ENCODE data around the gene LEAP2. TPM values are rescaled to one million over a fixed set of nuclear protein-coding genes. Genes with fewer than 3 reads are reported as not detected.

The LEAP2 gene
- total RNA-seq, 1 experiment from 2014 or later: 1.4 TPM

DNA sequence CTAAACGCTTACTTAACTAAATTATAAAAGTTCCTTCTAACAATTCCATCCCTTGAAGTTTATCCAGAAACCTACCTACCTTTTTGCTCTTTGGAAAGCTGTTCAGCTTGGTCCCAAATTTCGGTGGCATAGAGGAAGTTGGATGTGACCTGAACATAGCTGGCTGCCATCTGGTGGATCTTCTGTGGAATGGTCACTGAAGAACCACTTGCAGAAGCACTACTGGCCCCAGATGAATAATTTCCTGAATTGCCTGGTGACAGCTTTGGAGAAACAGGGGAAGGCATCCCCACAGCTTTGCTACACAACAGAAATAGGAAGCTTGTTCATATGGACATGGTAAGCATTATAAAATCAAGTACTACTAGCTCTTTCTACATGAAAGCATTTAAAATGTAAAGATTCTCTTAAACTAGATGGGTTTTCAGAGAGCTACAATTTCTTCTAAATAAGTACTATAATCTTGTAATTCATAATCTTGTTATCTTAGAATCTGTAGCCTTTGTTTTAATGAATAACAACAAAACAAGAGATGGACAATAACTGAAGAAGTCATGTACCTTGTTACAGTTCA lies 9.9 kb downstream of the LEAP2 start:
- Histone ChIP-seq H2BK120ac (ENCODE audit: low read depth, low read length, poor library complexity, severe bottlenecking) (no peak overlapping the region), H3K23me2 (ENCODE audit: insufficient read length, low read depth, low read length, poor library complexity, severe bottlenecking) (no peaks in the 10 kb centered on the region), H3K27ac (ENCODE audit: insufficient read length, low read depth, low read length) (no peak overlapping the region), H3K23ac (ENCODE audit: insufficient read length, low read depth, low read length) (no peak overlapping the region), H3K4me2 (ENCODE audit: insufficient read depth, insufficient read length, low read length) (no peak overlapping the region), H3T11ph (ENCODE audit: low read length) (no peak overlapping the region), H3K9ac (ENCODE audit: extremely low read depth, insufficient read length, low read length) (no peak overlapping the region), H3K18ac (ENCODE audit: insufficient read length, low read depth, low read length) (no peak overlapping the region), H3K4me1 (ENCODE audit: insufficient read depth, low read length) (no peaks in the 10 kb centered on the region), H2AK5ac (ENCODE audit: insufficient read length, low read length) (no peak overlapping the region), H3K79me2 (ENCODE audit: insufficient read depth, low read length) (no peaks in the 10 kb centered on the region), H2BK20ac (ENCODE audit: low read depth, low read length, poor library complexity, severe bottlenecking) (no peak overlapping the region), H2AFZ (ENCODE audit: low read length) (no peak overlapping the region), H2BK15ac (ENCODE audit: low read depth, low read length) (no peak overlapping the region), H4K91ac (ENCODE audit: insufficient read length, low read depth, low read length) (no peak overlapping the region), H3K79me1 (ENCODE audit: insufficient read depth, low read depth, low read length, poor library complexity, severe bottlenecking) (no peaks in the 10 kb centered on the region), H3K4ac (ENCODE audit: low read depth, low read length) (no peak overlapping the region), H3K9me3 (ENCODE audit: control insufficient read depth, low read depth, low read length) (no peaks in the 10 kb centered on the region), H3K14ac (ENCODE audit: insufficient read depth, low read length) (no peak overlapping the region), H3K56ac (ENCODE audit: insufficient read length, low read depth, low read length) (no peak overlapping the region), H4K5ac (ENCODE audit: insufficient read length, low read depth, low read length) (no peak overlapping the region), H2BK12ac (ENCODE audit: insufficient read length, low read depth, low read length) (no peak overlapping the region), H3K27me3 (ENCODE audit: insufficient read depth, low read length) (no peaks in the 10 kb centered on the region), H2BK5ac (ENCODE audit: insufficient read length, low read length) (no peak overlapping the region), H4K20me1 (ENCODE audit: control insufficient read depth, insufficient read depth, insufficient read length) (no peaks in the 10 kb centered on the region), H4K8ac (replicated peaks; ENCODE audit: insufficient read length, low read depth, low read length) (no peak overlapping the region)
- no peak overlapping the region for H3K27ac Mint-ChIP-seq
- H3K9me3 Mint-ChIP-seq: no peaks in the 10 kb centered on the region
- H3K4me1 Mint-ChIP-seq: peaks cover 0 to 2% of the 10 kb centered on the region in 2 experiments; a peak in 1 of 4 replicates
- H3K36me3 Mint-ChIP-seq (ENCODE audit: insufficient read depth in 1 of 3, low read depth in 3 of 3): peaks cover 23 to 83% (median 82%) of the 10 kb centered on the region in 3 experiments; a peak in 6 of 7 replicates
- DNase-seq: peak; percentile 40
- H3K4me3 Mint-ChIP-seq: no peak overlapping the region
- H3K27me3 Mint-ChIP-seq (ENCODE audit: low read depth): no peaks in the 10 kb centered on the region
- 100% methylated on average over 1 of the region's 2 CpGs for WGBS (ENCODE audit: extremely low coverage, insufficient read length, low lambda C conversion rate)
- TF ChIP-seq, protein P1, sequence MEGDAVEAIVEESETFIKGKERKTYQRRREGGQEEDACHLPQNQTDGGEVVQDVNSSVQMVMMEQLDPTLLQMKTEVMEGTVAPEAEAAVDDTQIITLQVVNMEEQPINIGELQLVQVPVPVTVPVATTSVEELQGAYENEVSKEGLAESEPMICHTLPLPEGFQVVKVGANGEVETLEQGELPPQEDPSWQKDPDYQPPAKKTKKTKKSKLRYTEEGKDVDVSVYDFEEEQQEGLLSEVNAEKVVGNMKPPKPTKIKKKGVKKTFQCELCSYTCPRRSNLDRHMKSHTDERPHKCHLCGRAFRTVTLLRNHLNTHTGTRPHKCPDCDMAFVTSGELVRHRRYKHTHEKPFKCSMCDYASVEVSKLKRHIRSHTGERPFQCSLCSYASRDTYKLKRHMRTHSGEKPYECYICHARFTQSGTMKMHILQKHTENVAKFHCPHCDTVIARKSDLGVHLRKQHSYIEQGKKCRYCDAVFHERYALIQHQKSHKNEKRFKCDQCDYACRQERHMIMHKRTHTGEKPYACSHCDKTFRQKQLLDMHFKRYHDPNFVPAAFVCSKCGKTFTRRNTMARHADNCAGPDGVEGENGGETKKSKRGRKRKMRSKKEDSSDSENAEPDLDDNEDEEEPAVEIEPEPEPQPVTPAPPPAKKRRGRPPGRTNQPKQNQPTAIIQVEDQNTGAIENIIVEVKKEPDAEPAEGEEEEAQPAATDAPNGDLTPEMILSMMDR (conservative IDR thresholded peaks at IDR 0.05): peak; percentile 70

All from H9 (cell line).